Endothelial cell of umbilical vein (primary cell): ENCODE data around the gene GSTO2. TPM values are rescaled to one million over a fixed set of nuclear protein-coding genes. Genes with fewer than 3 reads are reported as not detected.

Experiments used
- BruUV-seq: library from RNA; stranded (reverse); fragments of 400-500 nt; replicated peaks from 2 replicates; lab custom pipeline; 2021; lab: Mats Ljungman, UMichigan
- CTCF ChIA-PET: fragments of 300-600, 350-600 bp; sonication (Branson Sonifier 250); formaldehyde crosslinking; loops from one replicate; lab custom pipeline; 2021; ENCODE audit warnings: antibody characterized with exemption, inconsistent platforms; lab: Charles Lee
- POLR2A ChIA-PET: fragments of 300-600, 350-600 bp; sonication (Branson Sonifier 250); formaldehyde crosslinking; loops from one replicate; lab custom pipeline; 2021; ENCODE audit warnings: antibody characterized with exemption, inconsistent platforms; lab: Charles Lee
- DNase-seq: peaks from one replicate; pipeline ENCODE4 v3.0.0-alpha.2; 2011; ENCODE audit warnings: low read depth, low spot score
- FAIRE-seq: peaks from 2 replicates; lab custom pipeline; 2011; peaks lifted over from hg19 to GRCh38; lab: Jason Lieb, UNC
- H2AFZ ChIP-seq: 2 replicates; pipeline ENCODE4 v1.6.0; 2012; ENCODE audit warnings: low read depth, low read length, control low read depth, inconsistent platforms
- H3K27ac ChIP-seq: 2 replicates; pipeline ENCODE4 v1.5.1; 2011; ENCODE audit warnings: low read depth, mild to moderate bottlenecking, control low read depth, low read length, moderate library complexity; ENCODE audit not compliant: insufficient read depth
- H3K27me3 ChIP-seq, 2 experiments: 2 replicates each; pipeline versions ENCODE4 v1.6.0 to v1.6.1; 2011; ENCODE audit warnings: low read length in 2 of 2, mixed read lengths in 1 of 2; ENCODE audit not compliant: control insufficient read depth in 2 of 2, insufficient read depth in 2 of 2
- H3K36me3 ChIP-seq, 2 experiments: 2 replicates in 1 of 2; 3 replicates in 1 of 2; pipeline ENCODE4 v1.5.1; 2011; ENCODE audit warnings: low read length in 2 of 2, mild to moderate bottlenecking in 1 of 2, moderate library complexity in 1 of 2; ENCODE audit not compliant: control insufficient read depth in 2 of 2, insufficient read depth in 2 of 2; ENCODE audit errors: extremely low read depth in 1 of 2
- H3K4me1 ChIP-seq: 3 replicates; pipeline ENCODE4 v1.5.1; 2011; ENCODE audit warnings: mild to moderate bottlenecking, low read length; ENCODE audit not compliant: control insufficient read depth, insufficient read depth; ENCODE audit errors: extremely low read depth
- H3K4me2 ChIP-seq: 2 replicates; pipeline ENCODE4 v1.6.1; 2011; ENCODE audit warnings: low read length, control low read depth, mixed read lengths; ENCODE audit not compliant: insufficient read depth
- H3K4me3 ChIP-seq, 3 experiments: fragments of 200-600 bp in 1 of 3; sonication (generic), shearing (Covaris generic) in 1 of 3; replicated peaks in 1 of 3; 2 replicates each; pipeline ENCODE4 v1.5.1; 2011 to 2016; ENCODE audit warnings: control low read depth in 3 of 3, low read length in 3 of 3, mild to moderate bottlenecking in 2 of 3, inconsistent platforms in 1 of 3, low read depth in 1 of 3, moderate library complexity in 1 of 3; ENCODE audit not compliant: insufficient read depth in 1 of 3
- H3K79me2 ChIP-seq: 2 replicates; pipeline ENCODE4 v1.6.0; 2012; ENCODE audit warnings: low read length, inconsistent platforms; ENCODE audit not compliant: control insufficient read depth, insufficient read depth
- H3K9ac ChIP-seq: replicated peaks from 2 replicates; pipeline ENCODE3; 2011; ENCODE audit warnings: low read length, control low read depth; ENCODE audit not compliant: insufficient read depth; ENCODE audit errors: extremely low read depth
- H3K9me1 ChIP-seq: replicated peaks from 3 replicates; pipeline ENCODE4 v1.6.0; 2011; ENCODE audit warnings: mild to moderate bottlenecking, low read length; ENCODE audit not compliant: control insufficient read depth, insufficient read depth; ENCODE audit errors: extremely low read depth
- H3K9me3 ChIP-seq: replicated peaks from 2 replicates; pipeline ENCODE4 v1.5.1; 2012; ENCODE audit warnings: low read length, inconsistent platforms; ENCODE audit not compliant: control insufficient read depth, insufficient read depth
- H4K20me1 ChIP-seq: replicated peaks from 2 replicates; pipeline ENCODE3; 2011; ENCODE audit warnings: mild to moderate bottlenecking, low read length; ENCODE audit not compliant: control insufficient read depth, insufficient read depth; ENCODE audit errors: extremely low read depth
- CTCF ChIP-seq, 2 donors: IDR thresholded peaks; 1 replicate in 1 of 2; 2 replicates in 1 of 2; pipeline ENCODE4 v1.5.1; 2011; ENCODE audit warnings: low read length in 2 of 2, mild to moderate bottlenecking in 2 of 2, moderate library complexity in 2 of 2, control low read depth in 1 of 2, inconsistent platforms in 1 of 2, low read depth in 1 of 2; ENCODE audit not compliant: insufficient read depth in 1 of 2; ENCODE audit errors: extremely low read depth in 1 of 2
- EZH2 ChIP-seq: IDR thresholded peaks from 2 replicates; pipeline ENCODE4 v1.6.1; 2012; ENCODE audit warnings: borderline replicate concordance, low read depth, mild to moderate bottlenecking, moderate library complexity, low read length, inconsistent platforms; ENCODE audit not compliant: severe bottlenecking
- FOS ChIP-seq: IDR thresholded peaks from 2 replicates; pipeline ENCODE4 v1.6.1; 2011; ENCODE audit warnings: mild to moderate bottlenecking, low read length, moderate library complexity, borderline replicate concordance; ENCODE audit not compliant: insufficient read depth
- JUN ChIP-seq: IDR thresholded peaks from 2 replicates; pipeline ENCODE4 v1.6.1; 2011; ENCODE audit warnings: borderline replicate concordance, low read depth; ENCODE audit not compliant: insufficient read length, insufficient read depth
- MAX ChIP-seq: IDR thresholded peaks from 2 replicates; pipeline ENCODE4 v1.6.1; 2011; ENCODE audit not compliant: insufficient read depth, insufficient read length
- MYC ChIP-seq: IDR thresholded peaks from one replicate; pipeline ENCODE4 v1.6.1; 2011; ENCODE audit warnings: mild to moderate bottlenecking, low read depth, low read length
- POLR2A ChIP-seq: IDR thresholded peaks from 2 replicates; pipeline ENCODE4 v1.6.1; 2012; ENCODE audit warnings: low read depth, mild to moderate bottlenecking, control low read depth, low read length
- POLR2AphosphoS5 ChIP-seq: IDR thresholded peaks from 2 replicates; pipeline ENCODE4 v1.6.1; 2012; ENCODE audit warnings: low read depth, mild to moderate bottlenecking, control low read depth, low read length, moderate library complexity; ENCODE audit not compliant: insufficient read depth
- dilution Hi-C: fragments of 300-500 bp; cut with MboI; formaldehyde crosslinking; loops from one replicate; pipeline ENCODE4 v1.15.0; 2019; ENCODE audit warnings: low sequenced_read_pairs; ENCODE audit not compliant: extremely low pct_ligation_motif_present
- intact Hi-C: fragments of 100-400 bp; cut with micrococcal nuclease; formaldehyde crosslinking; loops from one replicate; pipeline ENCODE4 v1.10.0; 2022
- polyA plus RNA-seq, 4 experiments: library from polyadenylated mRNA; depleted of rRNA in 3 of 4; stranded (reverse) in 3 of 4; unstranded in 1 of 4; fragments of >200 nt; gene quantifications; 2 replicates each; pipeline versions ENCODE4 v1.2.1 to v1.2.3, GENCODE V29; 2011 to 2012; ENCODE audit warnings: missing spikeins in 1 of 4
- total RNA-seq: library from RNA; stranded (reverse); gene quantifications from 2 replicates; pipeline ENCODE4 v1.2.3, GENCODE V29; 2021

GSTO2 gene
- total and polyA plus RNA-seq, 2 donors (not counting 3 experiments of a cell fraction or from before 2014, with no cell fraction given), result 0.84 to 1.4 TPM

- ChIA-PET POLR2A (no interaction called here), CTCF (no interaction called here)
- Histone ChIP-seq H2AFZ (no peak overlapping the region), H3K9me3 (no peaks in the 10 kb centered on the region), H3K27me3 (peaks cover 8 to 15% of the 10 kb centered on the region in 2 experiments), H3K36me3 (no peaks in the 10 kb centered on the region), H3K4me3 (no peak overlapping the region), H3K9me1 (no peaks in the 10 kb centered on the region), H3K9ac (no peak overlapping the region), H4K20me1 (no peaks in the 10 kb centered on the region), H3K79me2 (no peaks in the 10 kb centered on the region), H3K4me2 (no peak overlapping the region), H3K4me1 (peaks cover 6% of the 10 kb centered on the region), H3K27ac (no peak overlapping the region)
- intact Hi-C loops (no loop called here), dilution Hi-C loops (no loop called here)
- no peak for TF ChIP-seq POLR2AphosphoS5
- no peak for TF ChIP-seq MAX
- TF ChIP-seq JUN, result no peak
- TF ChIP-seq MYC, result no peak
- TF ChIP-seq CTCF (IDR thresholded peaks at IDR 0.05; ENCODE audit: extremely low read depth in 1 of 2, insufficient read depth in 1 of 2, low read depth in 1 of 2, low read length in 2 of 2), result no peak
- no peak for TF ChIP-seq POLR2A
- TF ChIP-seq FOS, result no peak
- TF ChIP-seq EZH2, result no peak
- DNase-seq (no peak), FAIRE-seq (no peak)
- BruUV-seq, result no TSS peak
These were observed 35.2 kb upstream of the GSTO2 start for GRCh38 chr10:104233817-104234216.
